ENCODE data around the gene KATNBL1. TPM values are rescaled to one million over a fixed set of nuclear protein-coding genes. Genes with fewer than 3 reads are reported as not detected.

KATNBL1 gene
- total RNA-seq, 1 experiment from 2014 or later, result 46.8 TPM

GRCh38 chr15:34206011-34206410, 3.9 kb downstream of the KATNBL1 start:
- H3K4me3 Mint-ChIP-seq, result no peak overlapping the region
- Histone ChIP-seq H4K5ac (ENCODE audit: insufficient read length, low read depth, low read length) (no peak overlapping the region), H2AFZ (ENCODE audit: low read length) (no peak overlapping the region), H2BK5ac (ENCODE audit: insufficient read length, low read length) (no peak overlapping the region), H2AK5ac (ENCODE audit: insufficient read length, low read length) (no peak overlapping the region), H4K20me1 (ENCODE audit: control insufficient read depth, insufficient read depth, insufficient read length) (no peaks in the 10 kb centered on the region), H2BK15ac (ENCODE audit: low read depth, low read length) (no peak overlapping the region), H3K79me1 (ENCODE audit: insufficient read depth, low read depth, low read length, poor library complexity, severe bottlenecking) (peaks cover 3% of the 10 kb centered on the region), H3K14ac (ENCODE audit: insufficient read depth, low read length) (no peak overlapping the region), H3K4me1 (ENCODE audit: insufficient read depth, low read length) (no peaks in the 10 kb centered on the region), H3K4me2 (ENCODE audit: insufficient read depth, insufficient read length, low read length) (no peak overlapping the region), H3K79me2 (ENCODE audit: insufficient read depth, low read length) (peaks cover 30% of the 10 kb centered on the region), H4K91ac (ENCODE audit: insufficient read length, low read depth, low read length) (no peak overlapping the region), H3K23me2 (ENCODE audit: insufficient read length, low read depth, low read length, poor library complexity, severe bottlenecking) (no peaks in the 10 kb centered on the region), H3K18ac (ENCODE audit: insufficient read length, low read depth, low read length) (no peak overlapping the region), H3K23ac (ENCODE audit: insufficient read length, low read depth, low read length) (no peak overlapping the region), H3T11ph (ENCODE audit: low read length) (no peak overlapping the region), H4K8ac (replicated peaks; ENCODE audit: insufficient read length, low read depth, low read length) (no peak overlapping the region), H2BK20ac (ENCODE audit: low read depth, low read length, poor library complexity, severe bottlenecking) (no peak overlapping the region), H3K4ac (ENCODE audit: low read depth, low read length) (no peak overlapping the region), H3K9me3 (ENCODE audit: control insufficient read depth, low read depth, low read length) (no peaks in the 10 kb centered on the region), H3K27me3 (ENCODE audit: insufficient read depth, low read length) (no peaks in the 10 kb centered on the region), H2BK12ac (ENCODE audit: insufficient read length, low read depth, low read length) (no peak overlapping the region), H3K27ac (ENCODE audit: insufficient read length, low read depth, low read length) (no peak overlapping the region), H3K56ac (ENCODE audit: insufficient read length, low read depth, low read length) (no peak overlapping the region), H2BK120ac (ENCODE audit: low read depth, low read length, poor library complexity, severe bottlenecking) (no peak overlapping the region), H3K9ac (ENCODE audit: extremely low read depth, insufficient read length, low read length) (no peak overlapping the region)
- WGBS (ENCODE audit: extremely low coverage, insufficient read length, low lambda C conversion rate), result no CpG with 5 or more reads among the region's 4 CpGs
- H3K27ac Mint-ChIP-seq, result peak overlapping the region in 1 of 3 experiments; percentile 41; a peak in 2 of 7 replicates
- peaks cover 0 to 2% of the 10 kb centered on the region in 2 experiments; a peak in 2 of 5 replicates for H3K9me3 Mint-ChIP-seq
- no peak for DNase-seq
- peaks cover 11 to 35% (median 14%) of the 10 kb centered on the region in 3 experiments; a peak in 6 of 7 replicates for H3K36me3 Mint-ChIP-seq (ENCODE audit: insufficient read depth in 1 of 3, low read depth in 3 of 3)
- H3K27me3 Mint-ChIP-seq (ENCODE audit: low read depth), result no peaks in the 10 kb centered on the region
- peaks cover 11 to 17% of the 10 kb centered on the region in 2 experiments for H3K4me1 Mint-ChIP-seq
- no peak for TF ChIP-seq CTCF (conservative IDR thresholded peaks at IDR 0.05)

Data from H9 (cell line).